ENCODE results near the gene PLXDC2.
"Not testable (repeated sequence)": the region's sequence is repeated elsewhere in the genome, so short reads cannot be mapped to it uniquely, and the experiment has no call there.

PLXDC2 gene

DNA sequence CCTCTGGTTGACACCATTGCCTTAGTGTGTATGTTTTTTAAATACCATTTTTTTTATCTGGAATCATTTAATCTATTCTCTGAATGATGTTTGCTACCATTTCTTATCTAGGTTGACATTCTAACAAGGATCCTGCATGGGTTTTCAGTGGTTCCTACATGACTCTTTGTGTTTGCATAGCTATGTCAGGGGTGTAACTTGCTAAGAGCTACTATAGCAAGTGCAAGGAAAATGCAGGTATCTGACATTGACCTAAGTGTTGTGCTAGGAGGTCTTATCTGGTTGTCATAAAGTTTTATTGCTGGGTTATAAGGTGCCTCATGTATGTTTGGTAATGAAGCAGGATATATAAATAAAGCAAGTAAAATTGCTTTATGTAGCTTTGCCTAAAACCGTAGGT lies 183.2 kb downstream of the PLXDC2 start:
- H3K4me3 ChIP-seq (ENCODE audit: low read depth, low read length, poor library complexity, severe bottlenecking), result no peak overlapping the region
- H3K4me1 ChIP-seq (ENCODE audit: insufficient read depth, low read length, severe bottlenecking), result peaks cover 6% of the 10 kb centered on the region
- H3K79me2 ChIP-seq (ENCODE audit: insufficient read depth, low read length), result no peaks in the 10 kb centered on the region
- H3K9ac ChIP-seq (ENCODE audit: low read length), result no peak overlapping the region
- H4K20me1 ChIP-seq (ENCODE audit: insufficient read depth, low read length), result no peaks in the 10 kb centered on the region
- H3K27ac ChIP-seq (ENCODE audit: low read depth, low read length, poor library complexity, severe bottlenecking), result no peak overlapping the region
- H3K9me3 ChIP-seq (ENCODE audit: low read length), result no peaks in the 10 kb centered on the region
- H3K9me2 ChIP-seq (ENCODE audit: low read depth, low read length), result no peaks in the 10 kb centered on the region
- no peak overlapping the region for H3K4me2 ChIP-seq (ENCODE audit: low read length)
- H3K27me3 ChIP-seq (ENCODE audit: insufficient read depth, low read length), result no peaks in the 10 kb centered on the region
- H3K36me3 ChIP-seq (ENCODE audit: insufficient read depth, low read length), result no peaks in the 10 kb centered on the region
- TF ChIP-seq CTCF (IDR thresholded peaks at IDR 0.05; ENCODE audit: low read length) (no peak), EZH2 (IDR thresholded peaks at IDR 0.05; ENCODE audit: borderline replicate concordance, low read length) (no peak)
- H2AFZ ChIP-seq (ENCODE audit: low read length), result no peak overlapping the region
- no peaks in the 10 kb centered on the region for H3F3A ChIP-seq (ENCODE audit: insufficient read depth, low read length)

- not testable (repeated sequence) for H4K20me1 ChIP-seq (ENCODE audit: insufficient read depth, low read length); H3K4me1 ChIP-seq (ENCODE audit: insufficient read depth, low read length, severe bottlenecking); H3F3A ChIP-seq (ENCODE audit: insufficient read depth, low read length); H3K9me2 ChIP-seq (ENCODE audit: low read depth, low read length); H3K9me3 ChIP-seq (ENCODE audit: low read length); H3K79me2 ChIP-seq (ENCODE audit: insufficient read depth, low read length); H3K4me2 ChIP-seq (ENCODE audit: low read length); H2AFZ ChIP-seq (ENCODE audit: low read length); H3K27ac ChIP-seq (ENCODE audit: low read depth, low read length, poor library complexity, severe bottlenecking); H3K4me3 ChIP-seq (ENCODE audit: low read depth, low read length, poor library complexity, severe bottlenecking); H3K36me3 ChIP-seq (ENCODE audit: insufficient read depth, low read length); H3K27me3 ChIP-seq (ENCODE audit: insufficient read depth, low read length); H3K9ac ChIP-seq (ENCODE audit: low read length)
Measured at GRCh38 chr10:20002026-20002425, 185.8 kb downstream of the PLXDC2 start.

DNA sequence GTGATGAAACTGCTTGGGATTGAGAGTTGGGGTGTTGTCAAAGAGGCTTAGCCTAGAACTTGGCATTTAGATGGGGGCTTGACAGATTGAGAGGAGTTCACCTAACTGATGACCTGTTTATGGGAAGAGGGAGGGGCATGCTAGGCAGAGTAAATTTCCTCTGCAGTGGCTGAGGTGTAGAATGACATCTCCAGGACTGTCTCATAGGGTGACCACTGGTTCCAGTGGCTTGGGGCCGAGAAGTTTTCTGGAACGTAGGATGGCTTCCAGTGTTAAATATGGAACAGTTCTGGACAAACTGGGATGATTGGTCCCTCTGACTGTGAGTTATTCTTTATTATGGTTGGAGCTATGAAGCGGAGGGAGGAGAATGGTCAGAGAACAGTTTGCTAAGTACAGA lies 186.4 kb downstream of the PLXDC2 start:
- no peaks in the 10 kb centered on the region for H3F3A ChIP-seq (ENCODE audit: insufficient read depth, low read length)
- no peak overlapping the region for H3K27ac ChIP-seq (ENCODE audit: low read depth, low read length, poor library complexity, severe bottlenecking)
- no peaks in the 10 kb centered on the region for H3K79me2 ChIP-seq (ENCODE audit: insufficient read depth, low read length)
- H3K4me3 ChIP-seq (ENCODE audit: low read depth, low read length, poor library complexity, severe bottlenecking), result no peak overlapping the region
- H3K4me2 ChIP-seq (ENCODE audit: low read length), result no peak overlapping the region
- H3K4me1 ChIP-seq (ENCODE audit: insufficient read depth, low read length, severe bottlenecking), result peaks cover 6% of the 10 kb centered on the region
- no peaks in the 10 kb centered on the region for H3K27me3 ChIP-seq (ENCODE audit: insufficient read depth, low read length)
- no peaks in the 10 kb centered on the region for H4K20me1 ChIP-seq (ENCODE audit: insufficient read depth, low read length)
- no peak overlapping the region for H2AFZ ChIP-seq (ENCODE audit: low read length)
- no peak overlapping the region for H3K9ac ChIP-seq (ENCODE audit: low read length)
- no peak for TF ChIP-seq EZH2 (IDR thresholded peaks at IDR 0.05; ENCODE audit: borderline replicate concordance, low read length)
- TF ChIP-seq CTCF (IDR thresholded peaks at IDR 0.05; ENCODE audit: low read length), result no peak
- H3K9me2 ChIP-seq (ENCODE audit: low read depth, low read length), result no peaks in the 10 kb centered on the region
- no peaks in the 10 kb centered on the region for H3K36me3 ChIP-seq (ENCODE audit: insufficient read depth, low read length)
- H3K9me3 ChIP-seq (ENCODE audit: low read length), result no peaks in the 10 kb centered on the region

- no peak for TF ChIP-seq EZH2 (IDR thresholded peaks at IDR 0.05; ENCODE audit: borderline replicate concordance, low read length)
- Histone ChIP-seq H3K9ac (ENCODE audit: low read length) (no peak overlapping the region), H3K4me2 (ENCODE audit: low read length) (peak overlapping the region; percentile 5; the same call in 1 of the 2 replicates)
Measured at GRCh38 chr10:20004087-20004523, 187.9 kb downstream of the PLXDC2 start.

More at GRCh38 chr10:20004087-20004523, 187.9 kb downstream of the PLXDC2 start:
- Histone ChIP-seq H3F3A (ENCODE audit: insufficient read depth, low read length) (no peaks in the 10 kb centered on the region), H3K4me1 (ENCODE audit: insufficient read depth, low read length, severe bottlenecking) (peaks cover 6% of the 10 kb centered on the region), H3K27ac (ENCODE audit: low read depth, low read length, poor library complexity, severe bottlenecking) (no peak overlapping the region), H4K20me1 (ENCODE audit: insufficient read depth, low read length) (no peaks in the 10 kb centered on the region), H3K4me3 (ENCODE audit: low read depth, low read length, poor library complexity, severe bottlenecking) (no peak overlapping the region), H3K36me3 (ENCODE audit: insufficient read depth, low read length) (no peaks in the 10 kb centered on the region), H3K9me2 (ENCODE audit: low read depth, low read length) (no peaks in the 10 kb centered on the region), H3K27me3 (ENCODE audit: insufficient read depth, low read length) (no peaks in the 10 kb centered on the region), H2AFZ (ENCODE audit: low read length) (no peak overlapping the region), H3K9me3 (ENCODE audit: low read length) (no peaks in the 10 kb centered on the region), H3K79me2 (ENCODE audit: insufficient read depth, low read length) (no peaks in the 10 kb centered on the region)
